ENCODE data around the gene CTDNEP1. TPM values are rescaled to one million over a fixed set of nuclear protein-coding genes. Genes with fewer than 3 reads are reported as not detected.

The CTDNEP1 gene
- total and polyA plus RNA-seq, 2 donors (not counting 3 experiments of a cell fraction or from before 2014, with no cell fraction given) = 130 to 143 TPM

DNA sequence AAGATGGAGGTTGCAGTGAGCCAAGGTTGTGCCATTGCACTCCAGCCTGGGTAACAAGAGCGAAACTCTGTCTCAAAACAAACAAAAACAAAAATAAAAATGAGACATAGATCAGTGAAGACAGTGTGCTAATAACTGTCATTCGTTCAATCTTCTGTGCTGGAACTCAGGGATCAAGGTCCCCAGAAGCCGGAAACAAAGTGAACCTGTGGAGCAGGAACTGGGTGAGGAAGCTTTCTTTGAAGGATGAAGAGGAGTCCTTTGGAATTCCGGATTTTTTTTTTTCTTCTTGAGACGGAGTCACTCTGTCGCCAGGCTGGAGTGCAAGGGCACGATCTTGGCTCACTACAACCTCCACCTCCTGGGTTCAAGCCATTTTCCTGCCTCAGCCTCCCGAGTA lies 27.9 kb upstream of the CTDNEP1 start:
- Histone ChIP-seq H2AFZ (ENCODE audit: low read depth, low read length) (no peak overlapping the region), H3K27me3 (ENCODE audit: control insufficient read depth in 2 of 2, insufficient read depth in 2 of 2, low read length in 2 of 2) (peaks cover 4 to 5% of the 10 kb centered on the region in 2 experiments), H3K4me1 (ENCODE audit: control insufficient read depth, extremely low read depth, insufficient read depth, low read length) (peaks cover 9% of the 10 kb centered on the region), H3K27ac (ENCODE audit: insufficient read depth, low read depth, low read length) (no peak overlapping the region), H3K9me3 (replicated peaks; ENCODE audit: control insufficient read depth, insufficient read depth, low read length) (no peaks in the 10 kb centered on the region), H3K9me1 (replicated peaks; ENCODE audit: control insufficient read depth, extremely low read depth, insufficient read depth, low read length) (no peaks in the 10 kb centered on the region), H4K20me1 (replicated peaks; ENCODE audit: control insufficient read depth, extremely low read depth, insufficient read depth, low read length) (no peaks in the 10 kb centered on the region), H3K4me3 (replicated peaks in 1 of 3; ENCODE audit: insufficient read depth in 1 of 3, low read depth in 1 of 3, low read length in 3 of 3) (no peak overlapping the region), H3K9ac (replicated peaks; ENCODE audit: extremely low read depth, insufficient read depth, low read length) (no peak overlapping the region), H3K4me2 (ENCODE audit: insufficient read depth, low read length) (no peak overlapping the region), H3K36me3 (ENCODE audit: control insufficient read depth in 2 of 2, extremely low read depth in 1 of 2, insufficient read depth in 2 of 2, low read length in 2 of 2) (no peaks in the 10 kb centered on the region), H3K79me2 (ENCODE audit: control insufficient read depth, insufficient read depth, low read length) (no peaks in the 10 kb centered on the region)
- DNase-seq (ENCODE audit: low read depth, low spot score) = no peak
- no TSS peak for BruUV-seq (replicated peaks)
- no peak for FAIRE-seq
- intact Hi-C loops (cut with micrococcal nuclease) (no loop called here), dilution Hi-C loops (cut with MboI; ENCODE audit: extremely low pct_ligation_motif_present, low sequenced_read_pairs) (no loop called here)
- ChIA-PET POLR2A (no interaction called here), CTCF (interaction anchor here (2.7 kb wide), 1 partner anchor 17 kb away, joined by 15 read pairs; no protein-coding TSS in a partner anchor)
- no peak for TF ChIP-seq EZH2 (IDR thresholded peaks at IDR 0.05; ENCODE audit: borderline replicate concordance, low read depth, low read length, severe bottlenecking)
- TF ChIP-seq, protein P1, sequence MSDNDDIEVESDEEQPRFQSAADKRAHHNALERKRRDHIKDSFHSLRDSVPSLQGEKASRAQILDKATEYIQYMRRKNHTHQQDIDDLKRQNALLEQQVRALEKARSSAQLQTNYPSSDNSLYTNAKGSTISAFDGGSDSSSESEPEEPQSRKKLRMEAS (IDR thresholded peaks at IDR 0.05; ENCODE audit: insufficient read depth, insufficient read length) = no peak

DNA sequence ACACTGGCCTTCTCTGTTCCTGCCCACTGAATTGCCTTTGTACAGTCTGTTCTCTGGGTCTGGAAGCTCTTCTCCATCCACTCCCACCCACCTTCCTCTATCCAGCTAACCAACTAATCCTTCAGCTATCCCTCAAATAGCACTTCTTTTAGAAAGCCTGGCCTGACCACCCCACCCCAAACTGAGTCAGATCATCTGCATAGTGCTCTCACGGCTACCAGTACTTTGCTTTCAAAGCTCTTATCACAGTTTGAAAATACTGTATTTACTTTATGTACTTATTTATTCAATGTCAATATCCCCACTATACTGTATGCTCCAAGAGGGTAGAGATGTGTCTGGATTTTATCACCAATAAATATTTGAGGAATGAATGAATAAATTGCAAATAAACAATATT lies 15.2 kb upstream of the CTDNEP1 start:
- DNase-seq (ENCODE audit: low read depth, low spot score) (no peak), FAIRE-seq (no peak)
- no peak overlapping the region for H2AFZ ChIP-seq (ENCODE audit: low read depth, low read length)
- no peaks in the 10 kb centered on the region for H3K79me2 ChIP-seq (ENCODE audit: control insufficient read depth, insufficient read depth, low read length)
- no peak overlapping the region for H3K4me3 ChIP-seq (replicated peaks in 1 of 3; ENCODE audit: insufficient read depth in 1 of 3, low read depth in 1 of 3, low read length in 3 of 3)
- dilution Hi-C loops (cut with MboI; ENCODE audit: extremely low pct_ligation_motif_present, low sequenced_read_pairs) (no loop called here), intact Hi-C loops (cut with micrococcal nuclease) (no loop called here)
- H3K36me3 ChIP-seq (ENCODE audit: control insufficient read depth in 2 of 2, extremely low read depth in 1 of 2, insufficient read depth in 2 of 2, low read length in 2 of 2) = no peaks in the 10 kb centered on the region
- no peaks in the 10 kb centered on the region for H3K9me3 ChIP-seq (replicated peaks; ENCODE audit: control insufficient read depth, insufficient read depth, low read length)
- TF ChIP-seq POLR2A (IDR thresholded peaks at IDR 0.05; ENCODE audit: low read depth, low read length) (no peak), MYC (IDR thresholded peaks at IDR 0.05; ENCODE audit: low read depth, low read length) (no peak), GATA2 (IDR thresholded peaks at IDR 0.05; ENCODE audit: insufficient read depth, insufficient read length, low read depth, low read length) (no peak), JUN (IDR thresholded peaks at IDR 0.05; ENCODE audit: borderline replicate concordance, insufficient read depth, insufficient read length, low read depth) (no peak), EZH2 (IDR thresholded peaks at IDR 0.05; ENCODE audit: borderline replicate concordance, low read depth, low read length, severe bottlenecking) (no peak), POLR2AphosphoS5 (IDR thresholded peaks at IDR 0.05; ENCODE audit: insufficient read depth, low read depth, low read length) (no peak)
- TF ChIP-seq, protein P1 (IDR thresholded peaks at IDR 0.05; ENCODE audit: insufficient read depth, insufficient read length) = no peak
- TF ChIP-seq, protein P2, sequence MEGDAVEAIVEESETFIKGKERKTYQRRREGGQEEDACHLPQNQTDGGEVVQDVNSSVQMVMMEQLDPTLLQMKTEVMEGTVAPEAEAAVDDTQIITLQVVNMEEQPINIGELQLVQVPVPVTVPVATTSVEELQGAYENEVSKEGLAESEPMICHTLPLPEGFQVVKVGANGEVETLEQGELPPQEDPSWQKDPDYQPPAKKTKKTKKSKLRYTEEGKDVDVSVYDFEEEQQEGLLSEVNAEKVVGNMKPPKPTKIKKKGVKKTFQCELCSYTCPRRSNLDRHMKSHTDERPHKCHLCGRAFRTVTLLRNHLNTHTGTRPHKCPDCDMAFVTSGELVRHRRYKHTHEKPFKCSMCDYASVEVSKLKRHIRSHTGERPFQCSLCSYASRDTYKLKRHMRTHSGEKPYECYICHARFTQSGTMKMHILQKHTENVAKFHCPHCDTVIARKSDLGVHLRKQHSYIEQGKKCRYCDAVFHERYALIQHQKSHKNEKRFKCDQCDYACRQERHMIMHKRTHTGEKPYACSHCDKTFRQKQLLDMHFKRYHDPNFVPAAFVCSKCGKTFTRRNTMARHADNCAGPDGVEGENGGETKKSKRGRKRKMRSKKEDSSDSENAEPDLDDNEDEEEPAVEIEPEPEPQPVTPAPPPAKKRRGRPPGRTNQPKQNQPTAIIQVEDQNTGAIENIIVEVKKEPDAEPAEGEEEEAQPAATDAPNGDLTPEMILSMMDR (IDR thresholded peaks at IDR 0.05; ENCODE audit: extremely low read depth in 1 of 2, insufficient read depth in 1 of 2, low read depth in 1 of 2, low read length in 2 of 2) = no peak
- H3K27ac ChIP-seq (ENCODE audit: insufficient read depth, low read depth, low read length) = no peak overlapping the region
- ChIA-PET POLR2A (no interaction called here), CTCF (interaction anchor here (0.9 to 2.9 kb wide), 4 partner anchors 15 to 46 kb away, joined by 3 to 14 read pairs (median 3); partner anchors contain the start of gene SLC2A4)
- H4K20me1 ChIP-seq (replicated peaks; ENCODE audit: control insufficient read depth, extremely low read depth, insufficient read depth, low read length) = no peaks in the 10 kb centered on the region
- peaks cover 0 to 3% of the 10 kb centered on the region in 2 experiments for H3K27me3 ChIP-seq (ENCODE audit: control insufficient read depth in 2 of 2, insufficient read depth in 2 of 2, low read length in 2 of 2)
- peaks cover 25% of the 10 kb centered on the region for H3K4me1 ChIP-seq (ENCODE audit: control insufficient read depth, extremely low read depth, insufficient read depth, low read length)
- H3K4me2 ChIP-seq (ENCODE audit: insufficient read depth, low read length) = no peak overlapping the region
- H3K9me1 ChIP-seq (replicated peaks; ENCODE audit: control insufficient read depth, extremely low read depth, insufficient read depth, low read length) = no peaks in the 10 kb centered on the region
- BruUV-seq (replicated peaks) = no TSS peak
- no peak overlapping the region for H3K9ac ChIP-seq (replicated peaks; ENCODE audit: extremely low read depth, insufficient read depth, low read length)

All from endothelial cell of umbilical vein (primary cell).